ENCODE results near the gene SHISA9.

GRCh38 chr16:13041180-13041579 lies 139.8 kb downstream of the SHISA9 start:
- TF ChIP-seq TAF1 (IDR thresholded peaks at IDR 0.05; ENCODE audit: borderline replicate concordance, low read depth, low read length) (no peak), POLR2AphosphoS5 (IDR thresholded peaks at IDR 0.05; ENCODE audit: low read depth, low read length) (no peak), CTCF (IDR thresholded peaks at IDR 0.05) (no peak), ZBTB33 (IDR thresholded peaks at IDR 0.05; ENCODE audit: borderline replicate concordance, low read depth) (no peak), FOXJ3 (CRISPR knock-in tag; IDR thresholded peaks at IDR 0.05) (no peak), MXI1 (IDR thresholded peaks at IDR 0.05; ENCODE audit: low read depth, low read length) (no peak), REST (IDR thresholded peaks at IDR 0.05; ENCODE audit: low read depth, low read length) (no peak), EP300 (IDR thresholded peaks at IDR 0.05; ENCODE audit: borderline replicate concordance in 1 of 2, low read depth in 1 of 2, low read length in 1 of 2) (no peak), RCOR1 (IDR thresholded peaks at IDR 0.05; ENCODE audit: low read length) (no peak), SMC3 (IDR thresholded peaks at IDR 0.05; ENCODE audit: low read depth, low read length) (no peak), PBX3 (IDR thresholded peaks at IDR 0.05) (no peak), MAX (IDR thresholded peaks at IDR 0.05; ENCODE audit: low read depth) (no peak)
- TF ChIP-seq, protein P1, sequence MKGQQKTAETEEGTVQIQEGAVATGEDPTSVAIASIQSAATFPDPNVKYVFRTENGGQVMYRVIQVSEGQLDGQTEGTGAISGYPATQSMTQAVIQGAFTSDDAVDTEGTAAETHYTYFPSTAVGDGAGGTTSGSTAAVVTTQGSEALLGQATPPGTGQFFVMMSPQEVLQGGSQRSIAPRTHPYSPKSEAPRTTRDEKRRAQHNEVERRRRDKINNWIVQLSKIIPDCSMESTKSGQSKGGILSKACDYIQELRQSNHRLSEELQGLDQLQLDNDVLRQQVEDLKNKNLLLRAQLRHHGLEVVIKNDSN (IDR thresholded peaks at IDR 0.05; ENCODE audit: borderline replicate concordance, low read depth), result no peak

Data from SK-N-SH (cell line).